GM23338 (cell line): ENCODE results near the gene NAALADL2. TPM values are rescaled to one million over a fixed set of nuclear protein-coding genes. Genes with fewer than 3 reads are reported as not detected.

ENCODE experiments used
- ATAC-seq: fragments of 200-7000 bp; cut with Tn5 transposase; 3 replicates; pipeline ENCODE4 v1.9.1; 2020
- DNase-seq: peaks from one replicate; pipeline ENCODE4 v3.0.0-alpha.2; 2015; ENCODE audit warnings: low spot score
- H2AFZ ChIP-seq: fragments of 200-600 bp; sonication (generic); 2 replicates; pipeline ENCODE4 v1.8.0; 2016; ENCODE audit warnings: antibody characterized with exemption, mild to moderate bottlenecking, moderate library complexity
- H3F3A ChIP-seq: fragments of 200-600 bp; sonication (generic); replicated peaks from 2 replicates; pipeline ENCODE4 v1.8.0; 2017; ENCODE audit warnings: antibody characterized with exemption, mixed run types, low read depth
- H3K27ac ChIP-seq: fragments of 200-600 bp; sonication (generic); 2 replicates; pipeline ENCODE4 v1.6.1; 2016; ENCODE audit warnings: low read depth
- H3K27me3 ChIP-seq: fragments of 200-600 bp; sonication (generic); 2 replicates; pipeline ENCODE4 v1.8.0; 2016; ENCODE audit warnings: mild to moderate bottlenecking, mixed run types, moderate library complexity; ENCODE audit not compliant: insufficient read depth
- H3K36me3 ChIP-seq: fragments of 200-600 bp; sonication (generic); 2 replicates; pipeline ENCODE4 v1.8.0; 2016; ENCODE audit warnings: mild to moderate bottlenecking; ENCODE audit not compliant: insufficient read depth
- H3K4me1 ChIP-seq: fragments of 200-600 bp; sonication (generic); 2 replicates; pipeline ENCODE4 v1.8.0; 2016; ENCODE audit warnings: mild to moderate bottlenecking, moderate library complexity; ENCODE audit not compliant: insufficient read depth
- H3K4me2 ChIP-seq: fragments of 200-600 bp; sonication (generic); 2 replicates; pipeline ENCODE4 v1.7.1; 2017; ENCODE audit warnings: mixed run types
- H3K4me3 ChIP-seq: fragments of 200-600 bp; sonication (generic); 2 replicates; pipeline ENCODE4 v1.6.1; 2016; ENCODE audit warnings: mixed run types
- H3K79me2 ChIP-seq: fragments of 200-600 bp; sonication (generic); replicated peaks from 2 replicates; pipeline ENCODE4 v1.8.0; 2017; ENCODE audit warnings: mild to moderate bottlenecking; ENCODE audit not compliant: insufficient read depth
- H3K9me2 ChIP-seq: fragments of 200-600 bp; sonication (generic); 2 replicates; pipeline ENCODE4 v1.8.0; 2017; ENCODE audit not compliant: insufficient read depth
- H4K20me1 ChIP-seq: fragments of 200-600 bp; sonication (generic); replicated peaks from 2 replicates; pipeline ENCODE4 v1.8.0; 2017; ENCODE audit warnings: mild to moderate bottlenecking; ENCODE audit not compliant: insufficient read depth
- H3K27ac Mint-ChIP-seq: 2 replicates; pipeline ENCODE4 v1.8.0; 2020; ENCODE audit warnings: inconsistent platforms, mild to moderate bottlenecking, moderate library complexity, mixed read lengths
- H3K27me3 Mint-ChIP-seq: 3 replicates; pipeline ENCODE4 v1.8.0; 2022; ENCODE audit warnings: low read depth, mild to moderate bottlenecking, moderate library complexity, mixed read lengths, inconsistent platforms; ENCODE audit not compliant: insufficient read depth, poor library complexity
- H3K36me3 Mint-ChIP-seq: 3 replicates; pipeline ENCODE4 v1.8.0; 2021; ENCODE audit warnings: low read depth, mild to moderate bottlenecking, inconsistent platforms, moderate library complexity, mixed read lengths
- H3K4me1 Mint-ChIP-seq: 3 replicates; pipeline ENCODE4 v1.8.0; 2020; ENCODE audit warnings: mild to moderate bottlenecking, inconsistent platforms, mixed read lengths
- H3K4me3 Mint-ChIP-seq: 3 replicates; pipeline ENCODE4 v1.8.0; 2021; ENCODE audit warnings: moderate library complexity, mild to moderate bottlenecking, inconsistent platforms, mixed read lengths
- H3K9me3 Mint-ChIP-seq: 3 replicates; pipeline ENCODE4 v1.8.0; 2020; ENCODE audit warnings: moderate library complexity, mild to moderate bottlenecking, inconsistent platforms, mixed read lengths
- CREB1 ChIP-seq: fragments of 250-450 bp; sonication (Bioruptor Pico); IDR thresholded peaks from 2 replicates; pipeline ENCODE4 v1.5.0; 2020; ENCODE audit warnings: low read depth, mild to moderate bottlenecking, moderate library complexity
- ETS1 ChIP-seq: IDR thresholded peaks from 2 replicates; pipeline ENCODE4 v1.6.1; 2016; ENCODE audit warnings: antibody characterized with exemption
- EZH2 ChIP-seq: fragments of 200-600 bp; sonication (generic); IDR thresholded peaks from one replicate; pipeline ENCODE4 v1.8.0; 2017; ENCODE audit warnings: antibody characterized with exemption, mild to moderate bottlenecking, low read depth; ENCODE audit not compliant: unreplicated experiment
- EZH2phosphoT487 ChIP-seq: fragments of 200-600 bp; sonication (generic); IDR thresholded peaks from one replicate; pipeline ENCODE4 v1.8.1; 2018; ENCODE audit warnings: antibody characterized with exemption; ENCODE audit not compliant: unreplicated experiment
- JUNB ChIP-seq: IDR thresholded peaks from one replicate; pipeline ENCODE4 v1.6.1; 2016; ENCODE audit warnings: antibody characterized with exemption; ENCODE audit not compliant: unreplicated experiment
- NANOG ChIP-seq: IDR thresholded peaks from 2 replicates; pipeline ENCODE4 v1.6.1; 2016; ENCODE audit warnings: antibody characterized with exemption, borderline replicate concordance
- REST ChIP-seq: IDR thresholded peaks from one replicate; pipeline ENCODE4 v1.6.1; 2018; ENCODE audit warnings: antibody characterized with exemption; ENCODE audit not compliant: unreplicated experiment
- STAT1 ChIP-seq: IDR thresholded peaks from one replicate; pipeline ENCODE4 v1.6.1; 2016; ENCODE audit warnings: antibody characterized with exemption; ENCODE audit not compliant: unreplicated experiment
- ZNF114 ChIP-seq: fragments of 250-450 bp; sonication (Bioruptor Pico); IDR thresholded peaks from 2 replicates; pipeline ENCODE4 v1.5.0; 2020; ENCODE audit warnings: mild to moderate bottlenecking, moderate library complexity
- ZNF331 ChIP-seq: fragments of 250-450 bp; sonication (Bioruptor Pico); IDR thresholded peaks from 2 replicates; pipeline ENCODE4 v1.5.0; 2020; ENCODE audit warnings: low read depth, mild to moderate bottlenecking, moderate library complexity
- ZNF462 ChIP-seq: fragments of 250-450 bp; sonication (Bioruptor Pico); IDR thresholded peaks from 2 replicates; pipeline ENCODE4 v1.5.0; 2020; ENCODE audit warnings: mild to moderate bottlenecking, moderate library complexity
- polyA plus RNA-seq: library from polyadenylated mRNA; unstranded; fragments of >200 nt; fragmentation: Nextera tagmentation; extraction: Ambion mirVana; gene quantifications from 2 replicates; pipeline ENCODE4 v1.2.1, GENCODE V29; 2016
- total RNA-seq: library from RNA; depleted of rRNA; stranded (reverse); fragments of >200 nt; shearing (Covaris generic); gene quantifications from 2 replicates; pipeline ENCODE4 v1.2.3, GENCODE V29; 2014

Gene NAALADL2
- total and polyA plus RNA-seq, 2 experiments from 2014 or later, result 1.6 to 2.6 TPM

GRCh38 chr3:175726228-175726627, 867.1 kb downstream of the NAALADL2 start (continued):
- TF ChIP-seq REST (no peak), STAT1 (no peak)

- Histone ChIP-seq H3K79me2 (no peaks in the 10 kb centered on the region), H3K4me3 (no peak overlapping the region), H3K4me2 (no peak overlapping the region), H2AFZ (no peak overlapping the region), H3K36me3 (no peaks in the 10 kb centered on the region), H3K4me1 (no peaks in the 10 kb centered on the region), H3K9me2 (no peaks in the 10 kb centered on the region), H3K27ac (no peak overlapping the region), H4K20me1 (no peaks in the 10 kb centered on the region), H3K27me3 (no peaks in the 10 kb centered on the region), H3F3A (no peaks in the 10 kb centered on the region)
- no peak for ATAC-seq
- Mint-ChIP-seq H3K4me1 (peaks cover 6% of the 10 kb centered on the region; the same call in 1 of the 3 replicates), H3K27ac (no peak overlapping the region), H3K36me3 (peaks cover 4% of the 10 kb centered on the region; the same call in 2 of the 3 replicates), H3K27me3 (no peaks in the 10 kb centered on the region), H3K4me3 (no peak overlapping the region), H3K9me3 (peaks cover 5% of the 10 kb centered on the region)
- DNase-seq, result no peak
- TF ChIP-seq EZH2phosphoT487, result no peak
- no peak for TF ChIP-seq ETS1
- no peak for TF ChIP-seq JUNB
- no peak for TF ChIP-seq CREB1 (CRISPR knock-in tag)
- TF ChIP-seq REST, result no peak
- TF ChIP-seq STAT1, result no peak
- TF ChIP-seq NANOG, result no peak
- no peak for TF ChIP-seq EZH2
- TF ChIP-seq ZNF462 (CRISPR knock-in tag), result no peak
- TF ChIP-seq ZNF331 (CRISPR knock-in tag), result no peak
- no peak for TF ChIP-seq ZNF114 (CRISPR knock-in tag)
These were observed 869.4 kb downstream of the NAALADL2 start for GRCh38 chr3:175728566-175728965.
